SJCRH30 (cell line): Measurements from ENCODE around the gene OR11G2. TPM values are rescaled to one million over a fixed set of nuclear protein-coding genes. Genes with fewer than 3 reads are reported as not detected.
"Not testable (repeated sequence)": the region's sequence is repeated elsewhere in the genome, so short reads cannot be mapped to it uniquely, and the experiment has no call there.

Experiments used
- DNase-seq, 2 experiments: peaks; one replicate each; pipeline ENCODE4 v3.0.0-alpha.2; 2015 to 2020
- H3K27ac ChIP-seq: fragments of 250-450 bp; sonication (Bioruptor Pico); 2 replicates; pipeline ENCODE4 v1.5.1; 2020; ENCODE audit warnings: mild to moderate bottlenecking, moderate library complexity
- H3K27me3 ChIP-seq: fragments of 250-450 bp; sonication (Bioruptor Pico); 2 replicates; pipeline ENCODE4 v1.5.1; 2020; ENCODE audit warnings: mild to moderate bottlenecking, moderate library complexity
- H3K36me3 ChIP-seq: fragments of 250-450 bp; sonication (Bioruptor Pico); 2 replicates; pipeline ENCODE4 v1.5.1; 2020; ENCODE audit warnings: mild to moderate bottlenecking, moderate library complexity
- H3K4me1 ChIP-seq: fragments of 250-450 bp; sonication (Bioruptor Pico); 2 replicates; pipeline ENCODE4 v1.5.1; 2020; ENCODE audit warnings: mild to moderate bottlenecking, moderate library complexity
- H3K4me3 ChIP-seq: fragments of 250-450 bp; sonication (Bioruptor Pico); 2 replicates; pipeline ENCODE4 v1.5.1; 2020; ENCODE audit warnings: mild to moderate bottlenecking, moderate library complexity
- H3K9me3 ChIP-seq: fragments of 250-450 bp; sonication (Bioruptor Pico); replicated peaks from 2 replicates; pipeline ENCODE4 v1.5.1; 2020; ENCODE audit warnings: mild to moderate bottlenecking, moderate library complexity
- total RNA-seq: library from RNA; depleted of rRNA; stranded (reverse); fragments of >200 nt; shearing (Covaris generic); gene quantifications from 2 replicates; pipeline ENCODE4 v1.2.3, GENCODE V29; 2014; rRNA removed

Gene OR11G2
- total RNA-seq: not detected in 2 replicates

GRCh38 chr14:20190596-20190995, at the start of gene OR11G2:
OR11G2 (plus strand) TSS chr14:20190896; CDS start chr14:20197438, 6,542 bp downstream.
- Histone ChIP-seq H3K9me3 (no peaks in the 10 kb centered on the region), H3K4me1 (no peaks in the 10 kb centered on the region), H3K4me3 (no peak within 1 kb of the TSS), H3K27ac (no peak within 1 kb of the TSS), H3K27me3 (no peaks in the 10 kb centered on the region), H3K36me3 (no peaks in the 10 kb centered on the region)
- DNase-seq: no peak

- no peak overlapping the region for H3K4me3 ChIP-seq
- peaks cover 7% of the 10 kb centered on the region; the same call in 1 of the 2 replicates for H3K27me3 ChIP-seq
- H3K27ac ChIP-seq: no peak overlapping the region
- H3K4me1 ChIP-seq: no peaks in the 10 kb centered on the region
- no peaks in the 10 kb centered on the region for H3K9me3 ChIP-seq
- DNase-seq: peak in 1 of 2 experiments; percentile 1
- no peaks in the 10 kb centered on the region for H3K36me3 ChIP-seq
Observed at GRCh38 chr14:20143911-20144310, 46.8 kb upstream of the OR11G2 start.

GRCh38 chr14:20144820-20145219, 45.9 kb upstream of the OR11G2 start:
- Histone ChIP-seq H3K36me3 (no peaks in the 10 kb centered on the region), H3K4me3 (no peak overlapping the region), H3K27me3 (peaks cover 7% of the 10 kb centered on the region; the same call in 1 of the 2 replicates), H3K27ac (no peak overlapping the region), H3K4me1 (no peaks in the 10 kb centered on the region), H3K9me3 (no peaks in the 10 kb centered on the region)
- DNase-seq: no peak

GRCh38 chr14:20164462-20164861, 26.2 kb upstream of the OR11G2 start:
- H3K27ac ChIP-seq: no peak overlapping the region
- H3K9me3 ChIP-seq: no peaks in the 10 kb centered on the region
- no peaks in the 10 kb centered on the region for H3K4me1 ChIP-seq

GRCh38 chr14:20167091-20167490, 23.6 kb upstream of the OR11G2 start:
- Histone ChIP-seq H3K9me3 (no peaks in the 10 kb centered on the region), H3K4me1 (no peaks in the 10 kb centered on the region), H3K36me3 (no peaks in the 10 kb centered on the region), H3K4me3 (no peak overlapping the region), H3K27me3 (no peaks in the 10 kb centered on the region), H3K27ac (no peak overlapping the region)
- DNase-seq: no peak

More at GRCh38 chr14:20164462-20164861, 26.2 kb upstream of the OR11G2 start:
- Histone ChIP-seq H3K27me3 (no peaks in the 10 kb centered on the region), H3K36me3 (no peaks in the 10 kb centered on the region), H3K4me3 (no peak overlapping the region)
- DNase-seq: no peak

- not testable (repeated sequence) for H3K9me3 ChIP-seq, H3K4me1 ChIP-seq, H3K4me3 ChIP-seq, H3K27ac ChIP-seq, H3K36me3 ChIP-seq, H3K27me3 ChIP-seq
- peak in 1 of 2 experiments; percentile 1 for DNase-seq
Observed at GRCh38 chr14:20169852-20170251, 20.8 kb upstream of the OR11G2 start.

GRCh38 chr14:20174205-20174604, 16.5 kb upstream of the OR11G2 start:
- not testable (repeated sequence) for H3K9me3 ChIP-seq, H3K4me1 ChIP-seq, H3K27me3 ChIP-seq, H3K36me3 ChIP-seq, H3K4me3 ChIP-seq, H3K27ac ChIP-seq, DNase-seq

GRCh38 chr14:20176330-20176729, 14.4 kb upstream of the OR11G2 start:
- no peaks in the 10 kb centered on the region; the same call in 1 of the 2 replicates for H3K27me3 ChIP-seq
- no peaks in the 10 kb centered on the region for H3K36me3 ChIP-seq
- H3K9me3 ChIP-seq: no peaks in the 10 kb centered on the region
- no peak for DNase-seq
- no peak overlapping the region for H3K4me3 ChIP-seq
- H3K27ac ChIP-seq: no peak overlapping the region
- H3K4me1 ChIP-seq: no peaks in the 10 kb centered on the region

GRCh38 chr14:20177433-20177974, 13.2 kb upstream of the OR11G2 start:
- H3K9me3 ChIP-seq: no peaks in the 10 kb centered on the region
- H3K27me3 ChIP-seq: no peaks in the 10 kb centered on the region; the same call in 1 of the 2 replicates
- H3K4me3 ChIP-seq: no peak overlapping the region
- H3K27ac ChIP-seq: no peak overlapping the region
- no peaks in the 10 kb centered on the region for H3K36me3 ChIP-seq
- no peaks in the 10 kb centered on the region for H3K4me1 ChIP-seq
- no peak for DNase-seq

GRCh38 chr14:20179218-20179617, 11.5 kb upstream of the OR11G2 start:
- no peaks in the 10 kb centered on the region for H3K36me3 ChIP-seq
- H3K4me3 ChIP-seq: no peak overlapping the region
- H3K27me3 ChIP-seq: no peaks in the 10 kb centered on the region; the same call in 1 of the 2 replicates
- no peaks in the 10 kb centered on the region for H3K9me3 ChIP-seq
- H3K27ac ChIP-seq: no peak overlapping the region
- no peak for DNase-seq
- H3K4me1 ChIP-seq: no peaks in the 10 kb centered on the region

- Histone ChIP-seq H3K36me3 (no peaks in the 10 kb centered on the region), H3K27me3 (no peaks in the 10 kb centered on the region; the same call in 1 of the 2 replicates), H3K27ac (no peak overlapping the region), H3K4me3 (no peak overlapping the region), H3K9me3 (no peaks in the 10 kb centered on the region), H3K4me1 (no peaks in the 10 kb centered on the region)
- DNase-seq: no peak
Observed at GRCh38 chr14:20179880-20180279, 10.8 kb upstream of the OR11G2 start.

- no peak overlapping the region for H3K27ac ChIP-seq
- DNase-seq: no peak
- no peaks in the 10 kb centered on the region for H3K4me1 ChIP-seq
- no peaks in the 10 kb centered on the region; the same call in 1 of the 2 replicates for H3K27me3 ChIP-seq
- no peak overlapping the region for H3K4me3 ChIP-seq
- no peaks in the 10 kb centered on the region for H3K36me3 ChIP-seq
- H3K9me3 ChIP-seq: no peaks in the 10 kb centered on the region
Observed at GRCh38 chr14:20180486-20180885, 10.2 kb upstream of the OR11G2 start.

GRCh38 chr14:20184181-20184580, 6.5 kb upstream of the OR11G2 start:
- Histone ChIP-seq H3K27ac (no peak overlapping the region), H3K27me3 (no peaks in the 10 kb centered on the region; the same call in 1 of the 2 replicates), H3K9me3 (no peaks in the 10 kb centered on the region), H3K4me1 (no peaks in the 10 kb centered on the region), H3K36me3 (no peaks in the 10 kb centered on the region), H3K4me3 (no peak overlapping the region)
- no peak for DNase-seq

- no peaks in the 10 kb centered on the region for H3K4me1 ChIP-seq
- H3K9me3 ChIP-seq: no peaks in the 10 kb centered on the region
- no peaks in the 10 kb centered on the region for H3K27me3 ChIP-seq
- H3K36me3 ChIP-seq: no peaks in the 10 kb centered on the region
- DNase-seq: no peak
- no peak overlapping the region for H3K27ac ChIP-seq
- H3K4me3 ChIP-seq: no peak overlapping the region
Observed at GRCh38 chr14:20191396-20191795, 700 bp downstream of the OR11G2 start.

GRCh38 chr14:20194101-20194500, 3.4 kb downstream of the OR11G2 start:
- H3K27ac ChIP-seq: no peak overlapping the region
- no peak for DNase-seq
- H3K36me3 ChIP-seq: no peaks in the 10 kb centered on the region
- no peaks in the 10 kb centered on the region for H3K4me1 ChIP-seq
- H3K27me3 ChIP-seq: no peaks in the 10 kb centered on the region
- H3K9me3 ChIP-seq: no peaks in the 10 kb centered on the region
- H3K4me3 ChIP-seq: no peak overlapping the region

GRCh38 chr14:20195170-20195569, 4.5 kb downstream of the OR11G2 start:
- H3K36me3 ChIP-seq, H3K4me3 ChIP-seq, H3K9me3 ChIP-seq, H3K27me3 ChIP-seq, DNase-seq, H3K4me1 ChIP-seq, H3K27ac ChIP-seq: not testable (repeated sequence)
